Thoracic aorta (tissue), 2 donors: ENCODE data around the gene TMCC3. TPM values are rescaled to one million over a fixed set of nuclear protein-coding genes. Genes with fewer than 3 reads are reported as not detected.
A peak's percentile ranks its signal among the peaks of the same experiment; 100 is the strongest.

ENCODE experiments used
- ATAC-seq: fragments of 150-250 bp; one replicate; pipeline ENCODE4 v1.8.0; 2017; ENCODE audit warnings: low read depth; ENCODE audit not compliant: insufficient number of reproducible peaks, low FRiP score
- DNase-seq: peaks from one replicate; pipeline ENCODE4 v3.0.0-alpha.2; 2020; ENCODE audit warnings: low spot score
- H3K27ac ChIP-seq, 2 donors: fragments of 200-600 bp; sonication (generic); 1 replicate in 1 of 2; 2 replicates in 1 of 2; pipeline ENCODE4 v1.5.1; 2016; ENCODE audit warnings: mild to moderate bottlenecking in 2 of 2, moderate library complexity in 2 of 2
- H3K27me3 ChIP-seq: fragments of 200-600 bp; sonication (generic); replicated peaks from 2 replicates; pipeline ENCODE4 v1.6.0; 2016; ENCODE audit warnings: mild to moderate bottlenecking; ENCODE audit not compliant: insufficient read depth
- H3K36me3 ChIP-seq: fragments of 200-600 bp; sonication (generic); one replicate; pipeline ENCODE4 v1.5.1; 2016
- H3K4me1 ChIP-seq, 2 donors: fragments of 200-600 bp; sonication (generic); 1 replicate in 1 of 2; 2 replicates in 1 of 2; pipeline versions ENCODE4 v1.5.1 to v1.6.0; 2016; ENCODE audit warnings: low read depth in 2 of 2, mild to moderate bottlenecking in 1 of 2; ENCODE audit not compliant: control insufficient read depth in 1 of 2
- H3K4me3 ChIP-seq: fragments of 200-600 bp; sonication (generic); 2 replicates; pipeline ENCODE4 v1.5.1; 2016; ENCODE audit warnings: mild to moderate bottlenecking
- H3K9me3 ChIP-seq: fragments of 200-600 bp; sonication (generic); 2 replicates; pipeline ENCODE4 v1.5.1; 2016
- total RNA-seq, 2 donors: library from RNA; depleted of rRNA; stranded (reverse); fragments of >200 nt; gene quantifications; one replicate each; pipeline versions ENCODE4 v1.1.0 to v1.2.3, GENCODE V29; 2016
- TF ChIP-seq, protein P1 (sequence below): fragments of 200-600 bp; sonication (generic); IDR thresholded peaks from one replicate; pipeline ENCODE4 v1.5.1; 2019; ENCODE audit warnings: antibody characterized with exemption

TMCC3 gene
- total RNA-seq, 2 donors from 2014 or later: 6.9 to 12.4 TPM

DNA sequence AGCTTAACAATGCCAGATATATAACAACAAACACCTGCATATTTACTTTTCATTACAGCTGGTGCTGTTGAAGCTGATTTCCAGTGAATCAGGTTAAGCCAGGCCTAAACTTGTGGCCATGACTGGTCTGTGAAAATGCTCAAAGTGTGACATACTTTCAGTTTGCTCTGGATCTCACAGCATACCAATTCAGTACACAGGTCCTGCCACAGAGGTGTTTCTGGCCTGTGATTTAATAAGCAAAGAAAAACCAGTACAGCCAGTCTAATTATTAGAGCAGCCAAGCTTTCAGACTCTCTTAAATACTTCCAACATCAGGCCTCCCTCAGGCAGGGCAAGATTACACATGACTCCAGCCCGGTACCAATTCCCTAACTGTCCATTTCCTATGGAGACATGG is 27.4 kb upstream of the TMCC3 start:
- TF ChIP-seq, protein P1, sequence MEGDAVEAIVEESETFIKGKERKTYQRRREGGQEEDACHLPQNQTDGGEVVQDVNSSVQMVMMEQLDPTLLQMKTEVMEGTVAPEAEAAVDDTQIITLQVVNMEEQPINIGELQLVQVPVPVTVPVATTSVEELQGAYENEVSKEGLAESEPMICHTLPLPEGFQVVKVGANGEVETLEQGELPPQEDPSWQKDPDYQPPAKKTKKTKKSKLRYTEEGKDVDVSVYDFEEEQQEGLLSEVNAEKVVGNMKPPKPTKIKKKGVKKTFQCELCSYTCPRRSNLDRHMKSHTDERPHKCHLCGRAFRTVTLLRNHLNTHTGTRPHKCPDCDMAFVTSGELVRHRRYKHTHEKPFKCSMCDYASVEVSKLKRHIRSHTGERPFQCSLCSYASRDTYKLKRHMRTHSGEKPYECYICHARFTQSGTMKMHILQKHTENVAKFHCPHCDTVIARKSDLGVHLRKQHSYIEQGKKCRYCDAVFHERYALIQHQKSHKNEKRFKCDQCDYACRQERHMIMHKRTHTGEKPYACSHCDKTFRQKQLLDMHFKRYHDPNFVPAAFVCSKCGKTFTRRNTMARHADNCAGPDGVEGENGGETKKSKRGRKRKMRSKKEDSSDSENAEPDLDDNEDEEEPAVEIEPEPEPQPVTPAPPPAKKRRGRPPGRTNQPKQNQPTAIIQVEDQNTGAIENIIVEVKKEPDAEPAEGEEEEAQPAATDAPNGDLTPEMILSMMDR: no peak
- ATAC-seq (no peak), DNase-seq (no peak)
- Histone ChIP-seq H3K4me3 (no peak overlapping the region), H3K9me3 (no peaks in the 10 kb centered on the region), H3K36me3 (no peaks in the 10 kb centered on the region), H3K4me1 (peaks cover 15 to 17% of the 10 kb centered on the region in 2 donors), H3K27ac (no peak overlapping the region), H3K27me3 (no peaks in the 10 kb centered on the region)

DNA sequence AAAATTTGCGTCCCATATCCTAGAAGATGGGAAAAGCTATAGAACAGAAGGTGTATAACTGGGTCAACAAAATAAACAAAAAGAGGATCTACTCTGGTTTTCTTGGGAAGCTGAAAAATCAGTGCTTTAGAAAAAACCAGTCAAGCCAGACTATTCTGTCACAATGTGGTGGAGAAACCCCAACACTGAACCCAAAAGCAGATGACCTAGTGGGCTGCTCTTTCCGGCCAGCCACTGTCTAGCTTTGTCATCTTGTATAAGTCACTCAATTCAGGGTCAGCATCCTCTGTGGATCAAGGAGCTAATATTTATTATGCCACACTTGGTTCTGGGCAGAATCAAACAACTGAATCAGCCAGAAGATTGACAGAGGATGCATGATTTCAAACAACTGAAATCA is 26.6 kb upstream of the TMCC3 start:
- Histone ChIP-seq H3K9me3 (no peaks in the 10 kb centered on the region), H3K36me3 (no peaks in the 10 kb centered on the region), H3K27me3 (no peaks in the 10 kb centered on the region), H3K27ac (no peak overlapping the region), H3K4me1 (peaks cover 15 to 17% of the 10 kb centered on the region in 2 donors), H3K4me3 (no peak overlapping the region)
- TF ChIP-seq, protein P1: no peak
- ATAC-seq: no peak
- DNase-seq: no peak

DNA sequence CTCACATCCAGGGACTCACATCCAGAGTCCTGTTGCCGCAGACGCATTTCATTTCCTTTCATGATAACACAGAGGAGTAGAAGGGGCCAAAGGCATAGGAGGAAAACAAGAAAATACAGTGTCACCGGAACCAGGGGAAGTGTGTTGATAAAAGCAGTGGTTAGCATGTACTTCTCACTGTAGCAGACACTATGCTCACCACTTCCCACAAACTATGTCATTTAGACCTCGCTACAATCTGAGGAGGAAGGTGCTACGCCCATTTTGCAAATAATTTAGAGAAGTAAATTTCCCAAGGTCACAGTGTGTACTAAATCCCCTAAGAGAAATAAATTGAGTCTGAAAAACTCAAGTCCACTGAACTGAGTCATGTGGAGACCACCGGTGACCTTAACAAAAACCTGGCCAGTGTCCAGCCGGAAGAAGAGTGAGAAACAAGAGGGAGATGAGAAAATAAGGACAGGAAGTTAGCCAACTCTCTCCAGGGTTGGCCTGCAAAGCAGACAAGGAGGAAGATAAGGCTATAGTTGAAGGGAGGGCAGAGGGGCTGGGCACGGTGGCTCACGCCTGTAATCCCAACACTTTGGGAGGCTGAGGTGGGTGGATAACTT is 25.8 kb upstream of the TMCC3 start:
- Histone ChIP-seq H3K4me3 (no peak overlapping the region), H3K27ac (peak overlapping the region in 1 of 2 donors; percentile 12), H3K4me1 (peaks cover 15 to 17% of the 10 kb centered on the region in 2 donors), H3K9me3 (no peaks in the 10 kb centered on the region), H3K36me3 (no peaks in the 10 kb centered on the region), H3K27me3 (no peaks in the 10 kb centered on the region)
- TF ChIP-seq, protein P1: no peak
- DNase-seq: no peak
- ATAC-seq: no peak

DNA sequence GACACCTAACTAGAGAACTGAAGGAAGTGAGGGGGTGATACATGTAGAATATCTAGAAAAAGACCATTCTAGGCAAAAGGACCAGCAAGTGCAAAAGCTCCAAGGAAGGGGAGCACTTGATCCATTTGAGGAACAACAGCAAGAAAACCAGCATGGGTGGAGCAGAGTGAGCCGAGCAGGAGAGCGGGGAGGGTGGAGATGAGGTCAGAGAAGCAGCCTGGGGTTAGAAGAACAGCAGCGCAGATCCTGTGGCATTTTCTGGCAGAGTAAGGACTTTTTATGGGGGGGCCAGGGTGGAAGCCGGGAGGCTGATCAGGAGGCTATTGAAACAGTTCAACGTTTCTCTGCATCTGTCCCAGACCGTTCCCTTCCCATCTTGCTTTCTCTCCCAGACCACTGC is 24.5 kb upstream of the TMCC3 start:
- ATAC-seq: no peak
- Histone ChIP-seq H3K9me3 (no peaks in the 10 kb centered on the region), H3K4me1 (peaks cover 15 to 17% of the 10 kb centered on the region in 2 donors), H3K36me3 (no peaks in the 10 kb centered on the region), H3K27ac (no peak overlapping the region), H3K4me3 (no peak overlapping the region), H3K27me3 (no peaks in the 10 kb centered on the region)
- TF ChIP-seq, protein P1: no peak
- no peak for DNase-seq

DNA sequence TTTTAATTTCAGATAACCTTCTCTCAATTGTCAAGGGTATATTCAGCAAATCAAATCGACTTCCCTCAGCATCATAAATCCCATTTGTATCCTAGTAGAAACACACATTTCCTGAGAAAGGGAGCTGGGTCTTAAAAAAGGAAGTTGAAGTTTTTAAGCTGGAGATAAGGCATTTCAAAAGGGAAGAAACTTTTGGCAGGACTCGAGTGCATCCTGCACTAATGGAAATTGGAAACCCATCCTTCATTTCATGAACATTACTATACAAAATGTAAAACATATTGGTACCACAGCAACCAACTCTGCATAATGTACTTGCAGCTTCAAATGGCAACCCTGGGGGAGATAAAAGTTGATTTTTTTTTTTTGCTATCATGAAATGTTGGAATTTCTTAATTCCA is 23.7 kb upstream of the TMCC3 start:
- Histone ChIP-seq H3K36me3 (no peaks in the 10 kb centered on the region), H3K4me3 (no peak overlapping the region), H3K27me3 (no peaks in the 10 kb centered on the region), H3K9me3 (no peaks in the 10 kb centered on the region), H3K4me1 (peaks cover 15 to 17% of the 10 kb centered on the region in 2 donors), H3K27ac (no peak overlapping the region)
- ATAC-seq: no peak
- no peak for DNase-seq
- TF ChIP-seq, protein P1: no peak
